Astrocyte (in vitro differentiated cells and primary cell): ENCODE results near the gene PCGF3. TPM values are rescaled to one million over a fixed set of nuclear protein-coding genes. Genes with fewer than 3 reads are reported as not detected.

Source experiments
- DNase-seq: peaks from one replicate; pipeline ENCODE4 v3.0.0-alpha.2; 2010; ENCODE audit warnings: low read depth
- FAIRE-seq: peaks from 2 replicates; lab custom pipeline; 2011; peaks lifted over from hg19 to GRCh38; lab: Jason Lieb, UNC
- H2AFZ ChIP-seq: 2 replicates; pipeline ENCODE4 v1.6.0; 2012; ENCODE audit warnings: low read depth, low read length, inconsistent platforms
- H3K27ac ChIP-seq: 2 replicates; pipeline ENCODE4 v1.5.1; 2011; ENCODE audit warnings: low read depth, low read length, inconsistent platforms
- H3K27me3 ChIP-seq: 2 replicates; pipeline ENCODE4 v1.6.0; 2011; ENCODE audit warnings: low read length, inconsistent platforms; ENCODE audit not compliant: insufficient read depth
- H3K36me3 ChIP-seq: 2 replicates; pipeline ENCODE4 v1.5.1; 2011; ENCODE audit warnings: low read length, inconsistent platforms; ENCODE audit not compliant: insufficient read depth
- H3K4me1 ChIP-seq: 2 replicates; pipeline ENCODE4 v1.5.1; 2011; ENCODE audit warnings: low read length, inconsistent platforms; ENCODE audit not compliant: insufficient read depth
- H3K4me2 ChIP-seq: 2 replicates; pipeline ENCODE4 v1.6.0; 2012; ENCODE audit warnings: low read length, inconsistent platforms
- H3K4me3 ChIP-seq: 2 replicates; pipeline ENCODE4 v1.5.1; 2011; ENCODE audit warnings: low read depth, mild to moderate bottlenecking, low read length, inconsistent platforms; ENCODE audit not compliant: insufficient read depth
- H3K79me2 ChIP-seq: 2 replicates; pipeline ENCODE4 v1.6.0; 2012; ENCODE audit warnings: mild to moderate bottlenecking, low read length, inconsistent platforms; ENCODE audit not compliant: insufficient read depth
- H3K9ac ChIP-seq: 2 replicates; pipeline ENCODE4 v1.6.0; 2012; ENCODE audit warnings: mild to moderate bottlenecking, low read length, inconsistent platforms
- H3K9me3 ChIP-seq: 2 replicates; pipeline ENCODE4 v1.5.1; 2012; ENCODE audit warnings: low read depth, mild to moderate bottlenecking, low read length, inconsistent platforms; ENCODE audit not compliant: insufficient read depth
- H4K20me1 ChIP-seq: 2 replicates; pipeline ENCODE4 v1.6.0; 2012; ENCODE audit warnings: low read length, inconsistent platforms; ENCODE audit not compliant: insufficient read depth
- H3K27ac Mint-ChIP-seq: one replicate; pipeline ENCODE4 v1.8.0; 2021; ENCODE audit warnings: mild to moderate bottlenecking, mixed read lengths; ENCODE audit not compliant: unreplicated experiment
- H3K27me3 Mint-ChIP-seq: one replicate; pipeline ENCODE4 v1.8.0; 2021; ENCODE audit warnings: low read depth, mixed read lengths; ENCODE audit not compliant: unreplicated experiment
- H3K36me3 Mint-ChIP-seq: one replicate; pipeline ENCODE4 v1.8.0; 2021; ENCODE audit warnings: low read depth, mixed read lengths; ENCODE audit not compliant: unreplicated experiment
- H3K4me1 Mint-ChIP-seq: one replicate; pipeline ENCODE4 v1.8.0; 2021; ENCODE audit warnings: low read depth, mixed read lengths; ENCODE audit not compliant: unreplicated experiment
- H3K4me3 Mint-ChIP-seq: one replicate; pipeline ENCODE4 v1.8.0; 2021; ENCODE audit warnings: mild to moderate bottlenecking, moderate library complexity, mixed read lengths; ENCODE audit not compliant: unreplicated experiment
- H3K9me3 Mint-ChIP-seq: one replicate; pipeline ENCODE4 v1.8.0; 2021; ENCODE audit warnings: mild to moderate bottlenecking, mixed read lengths; ENCODE audit not compliant: unreplicated experiment
- CTCF ChIP-seq: IDR thresholded peaks from 2 replicates; pipeline ENCODE4 v1.5.1; 2011; ENCODE audit warnings: low read depth, mild to moderate bottlenecking, inconsistent platforms, low read length, moderate library complexity; ENCODE audit not compliant: insufficient read depth
- EZH2 ChIP-seq: IDR thresholded peaks from 2 replicates; pipeline ENCODE4 v1.6.1; 2012; ENCODE audit warnings: mild to moderate bottlenecking, low read length, inconsistent platforms; ENCODE audit not compliant: insufficient read depth
- total RNA-seq: library from RNA; stranded (reverse); gene quantifications from 2 replicates; pipeline ENCODE4 v1.2.1, GENCODE V29; 2021

The PCGF3 gene
- total RNA-seq, 1 donor from 2014 or later: 65.7 TPM

GRCh38 chr4:732486-732885 is 26.9 kb downstream of the PCGF3 start:
- Mint-ChIP-seq H3K4me3 (no peak overlapping the region), H3K27ac (no peak overlapping the region), H3K4me1 (no peaks in the 10 kb centered on the region), H3K27me3 (no peaks in the 10 kb centered on the region), H3K9me3 (no peaks in the 10 kb centered on the region), H3K36me3 (peaks cover 20% of the 10 kb centered on the region)
- no peak overlapping the region for H3K4me2 ChIP-seq
- no peak overlapping the region for H3K27ac ChIP-seq
- no peak for DNase-seq
- H3K9ac ChIP-seq: no peak overlapping the region
- no peak overlapping the region for H3K4me3 ChIP-seq
- peaks cover 35% of the 10 kb centered on the region for H3K79me2 ChIP-seq
- H4K20me1 ChIP-seq: peaks cover 41% of the 10 kb centered on the region
- H2AFZ ChIP-seq: no peak overlapping the region
- H3K36me3 ChIP-seq: peaks cover 25% of the 10 kb centered on the region
- no peaks in the 10 kb centered on the region for H3K9me3 ChIP-seq
- no peaks in the 10 kb centered on the region for H3K27me3 ChIP-seq
- TF ChIP-seq CTCF: no peak
- no peak for FAIRE-seq
- H3K4me1 ChIP-seq: no peaks in the 10 kb centered on the region

- Histone ChIP-seq H3K27me3 (no peaks in the 10 kb centered on the region), H3K4me1 (no peaks in the 10 kb centered on the region), H3K4me3 (no peak overlapping the region), H2AFZ (no peak overlapping the region), H3K79me2 (peaks cover 30% of the 10 kb centered on the region), H3K27ac (no peak overlapping the region), H3K36me3 (peaks cover 28% of the 10 kb centered on the region), H3K4me2 (no peak overlapping the region), H4K20me1 (peaks cover 37% of the 10 kb centered on the region), H3K9me3 (no peaks in the 10 kb centered on the region), H3K9ac (no peak overlapping the region)
- Mint-ChIP-seq H3K4me1 (no peaks in the 10 kb centered on the region), H3K27ac (no peak overlapping the region), H3K9me3 (no peaks in the 10 kb centered on the region), H3K36me3 (peaks cover 21% of the 10 kb centered on the region), H3K27me3 (no peaks in the 10 kb centered on the region), H3K4me3 (no peak overlapping the region)
- FAIRE-seq (no peak), DNase-seq (no peak)
- TF ChIP-seq EZH2 (no peak), CTCF (no peak)
Observed at GRCh38 chr4:732911-733630, 27.4 kb downstream of the PCGF3 start.

- Histone ChIP-seq H3K4me2 (no peak overlapping the region), H3K27ac (no peak overlapping the region), H3K4me1 (no peaks in the 10 kb centered on the region), H3K79me2 (peaks cover 24% of the 10 kb centered on the region), H4K20me1 (peaks cover 31% of the 10 kb centered on the region), H3K36me3 (peaks cover 31% of the 10 kb centered on the region), H3K4me3 (no peak overlapping the region), H3K9me3 (no peaks in the 10 kb centered on the region), H3K9ac (no peak overlapping the region), H3K27me3 (no peaks in the 10 kb centered on the region), H2AFZ (no peak overlapping the region)
- Mint-ChIP-seq H3K36me3 (peaks cover 22% of the 10 kb centered on the region), H3K4me3 (no peak overlapping the region), H3K9me3 (no peaks in the 10 kb centered on the region), H3K27ac (no peak overlapping the region), H3K4me1 (no peaks in the 10 kb centered on the region), H3K27me3 (no peaks in the 10 kb centered on the region)
- DNase-seq (no peak), FAIRE-seq (no peak)
- TF ChIP-seq CTCF (no peak), EZH2 (no peak)
Observed at GRCh38 chr4:733631-733980, 28.0 kb downstream of the PCGF3 start.
